Neutrophil (primary cell): ENCODE results near the gene TSPAN15.

Source experiments
- H3K27ac ChIP-seq: fragments of 200-600 bp; sonication (generic); 2 replicates; pipeline ENCODE4 v1.5.1; 2016; ENCODE audit warnings: mild to moderate bottlenecking, moderate library complexity
- H3K27me3 ChIP-seq: fragments of 200-600 bp; sonication (generic); 2 replicates; pipeline ENCODE4 v1.6.0; 2016; ENCODE audit warnings: mild to moderate bottlenecking
- H3K36me3 ChIP-seq: fragments of 200-600 bp; sonication (generic); 2 replicates; pipeline ENCODE4 v1.5.1; 2017
- H3K4me1 ChIP-seq, 2 experiments: fragments of 200-600 bp in 1 of 2; sonication (generic) in 1 of 2; 1 replicate in 1 of 2; 2 replicates in 1 of 2; pipeline versions ENCODE4 v1.5.1 to v1.6.1; 2013 to 2016; ENCODE audit warnings: low read depth in 1 of 2, low read length in 1 of 2, mild to moderate bottlenecking in 1 of 2, moderate library complexity in 1 of 2; ENCODE audit not compliant: control insufficient read depth in 1 of 2, insufficient read depth in 1 of 2
- H3K4me3 ChIP-seq, 2 experiments: fragments of 200-600 bp in 1 of 2; sonication (generic) in 1 of 2; 1 replicate in 1 of 2; 2 replicates in 1 of 2; pipeline ENCODE4 v1.5.1; 2013 to 2016; ENCODE audit warnings: low read depth in 1 of 2, low read length in 1 of 2, mild to moderate bottlenecking in 1 of 2, moderate library complexity in 1 of 2
- H3K9me3 ChIP-seq: fragments of 200-600 bp; sonication (generic); 2 replicates; pipeline ENCODE4 v1.5.1; 2016
- TF ChIP-seq, protein P1 (sequence below): fragments of 200-600 bp; sonication (generic); IDR thresholded peaks from 2 replicates; pipeline ENCODE4 v1.5.1; 2016; ENCODE audit warnings: antibody characterized with exemption

TSPAN15 gene

DNA sequence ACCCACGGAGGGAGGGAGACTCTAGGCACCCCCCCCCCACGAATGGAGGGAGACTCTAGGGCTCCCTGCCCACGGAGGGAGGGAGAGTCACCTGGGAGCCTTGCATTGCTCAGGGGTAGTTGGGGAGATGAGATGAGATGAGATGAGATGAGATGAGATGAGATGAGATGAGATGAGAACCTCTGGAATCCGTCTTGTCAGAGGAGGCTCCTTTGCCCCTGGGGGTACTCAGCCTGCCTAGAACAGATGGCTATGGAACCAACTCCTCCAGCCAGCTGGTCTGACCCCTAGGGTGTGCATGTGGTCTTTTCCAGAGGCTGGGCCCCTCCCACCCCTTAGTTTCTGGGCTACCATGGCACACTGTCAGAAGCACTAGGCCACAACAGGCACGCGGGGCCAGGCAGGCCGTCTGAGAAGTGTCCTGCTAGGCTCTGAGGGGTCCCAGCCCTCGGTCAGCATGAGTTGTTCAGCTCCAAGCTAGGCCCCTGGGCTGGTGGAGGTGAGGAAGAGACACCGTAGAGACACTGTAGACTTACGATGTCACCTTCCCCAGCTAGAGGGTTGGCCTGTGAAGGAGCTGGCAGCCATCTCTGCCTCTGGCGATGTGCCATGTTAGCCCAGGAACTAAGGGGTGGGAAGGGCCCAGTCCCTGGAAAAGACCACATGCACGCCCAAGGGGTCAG, 8.8 kb downstream of the TSPAN15 start:
- TF ChIP-seq, protein P1, sequence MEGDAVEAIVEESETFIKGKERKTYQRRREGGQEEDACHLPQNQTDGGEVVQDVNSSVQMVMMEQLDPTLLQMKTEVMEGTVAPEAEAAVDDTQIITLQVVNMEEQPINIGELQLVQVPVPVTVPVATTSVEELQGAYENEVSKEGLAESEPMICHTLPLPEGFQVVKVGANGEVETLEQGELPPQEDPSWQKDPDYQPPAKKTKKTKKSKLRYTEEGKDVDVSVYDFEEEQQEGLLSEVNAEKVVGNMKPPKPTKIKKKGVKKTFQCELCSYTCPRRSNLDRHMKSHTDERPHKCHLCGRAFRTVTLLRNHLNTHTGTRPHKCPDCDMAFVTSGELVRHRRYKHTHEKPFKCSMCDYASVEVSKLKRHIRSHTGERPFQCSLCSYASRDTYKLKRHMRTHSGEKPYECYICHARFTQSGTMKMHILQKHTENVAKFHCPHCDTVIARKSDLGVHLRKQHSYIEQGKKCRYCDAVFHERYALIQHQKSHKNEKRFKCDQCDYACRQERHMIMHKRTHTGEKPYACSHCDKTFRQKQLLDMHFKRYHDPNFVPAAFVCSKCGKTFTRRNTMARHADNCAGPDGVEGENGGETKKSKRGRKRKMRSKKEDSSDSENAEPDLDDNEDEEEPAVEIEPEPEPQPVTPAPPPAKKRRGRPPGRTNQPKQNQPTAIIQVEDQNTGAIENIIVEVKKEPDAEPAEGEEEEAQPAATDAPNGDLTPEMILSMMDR = no peak
- no peaks in the 10 kb centered on the region for H3K27me3 ChIP-seq

DNA sequence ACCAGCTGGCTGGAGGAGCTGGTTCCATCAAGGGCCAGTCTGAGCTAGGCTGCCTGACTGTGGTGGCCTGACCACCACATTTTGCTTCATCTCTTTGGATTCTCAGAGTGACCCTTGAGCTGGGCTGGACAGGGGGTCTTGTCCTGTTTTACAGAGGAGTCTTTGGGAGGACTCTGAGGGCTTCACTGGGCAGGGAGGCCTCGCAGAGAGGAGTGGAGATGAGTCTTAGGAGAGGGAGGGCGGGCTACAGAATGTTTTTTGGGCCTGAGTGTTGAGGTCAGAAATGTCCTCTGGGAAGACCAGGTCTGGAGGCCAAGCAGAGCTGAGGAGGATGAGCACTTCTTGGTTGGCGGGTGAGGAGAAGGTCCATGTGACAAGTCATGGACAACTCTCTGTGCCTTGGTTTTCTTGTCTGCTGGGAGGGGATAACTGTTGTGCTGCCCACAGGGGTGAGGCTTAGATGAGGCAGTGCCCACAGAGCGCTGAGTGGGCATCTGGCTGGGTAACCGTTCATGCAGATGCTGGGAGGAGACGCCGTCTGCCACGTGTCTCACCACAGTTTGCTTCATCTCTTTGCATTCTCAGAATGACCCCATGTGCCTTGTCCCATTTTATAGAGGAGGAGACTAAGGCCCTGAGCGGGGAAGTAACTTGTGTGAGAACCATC, 9.4 kb downstream of the TSPAN15 start:
- Histone ChIP-seq H3K27ac (no peak overlapping the region), H3K9me3 (no peaks in the 10 kb centered on the region), H3K4me3 (no peak overlapping the region), H3K4me1 (peaks cover 13 to 19% of the 10 kb centered on the region in 2 experiments), H3K27me3 (no peaks in the 10 kb centered on the region), H3K36me3 (no peaks in the 10 kb centered on the region)
- TF ChIP-seq, protein P1 = no peak

More for the DNA sequence above, 8.8 kb downstream of the TSPAN15 start:
- H3K9me3 ChIP-seq = no peaks in the 10 kb centered on the region
- no peak overlapping the region for H3K4me3 ChIP-seq
- peaks cover 6 to 12% of the 10 kb centered on the region in 2 experiments for H3K4me1 ChIP-seq
- no peaks in the 10 kb centered on the region for H3K36me3 ChIP-seq
- no peak overlapping the region for H3K27ac ChIP-seq

DNA sequence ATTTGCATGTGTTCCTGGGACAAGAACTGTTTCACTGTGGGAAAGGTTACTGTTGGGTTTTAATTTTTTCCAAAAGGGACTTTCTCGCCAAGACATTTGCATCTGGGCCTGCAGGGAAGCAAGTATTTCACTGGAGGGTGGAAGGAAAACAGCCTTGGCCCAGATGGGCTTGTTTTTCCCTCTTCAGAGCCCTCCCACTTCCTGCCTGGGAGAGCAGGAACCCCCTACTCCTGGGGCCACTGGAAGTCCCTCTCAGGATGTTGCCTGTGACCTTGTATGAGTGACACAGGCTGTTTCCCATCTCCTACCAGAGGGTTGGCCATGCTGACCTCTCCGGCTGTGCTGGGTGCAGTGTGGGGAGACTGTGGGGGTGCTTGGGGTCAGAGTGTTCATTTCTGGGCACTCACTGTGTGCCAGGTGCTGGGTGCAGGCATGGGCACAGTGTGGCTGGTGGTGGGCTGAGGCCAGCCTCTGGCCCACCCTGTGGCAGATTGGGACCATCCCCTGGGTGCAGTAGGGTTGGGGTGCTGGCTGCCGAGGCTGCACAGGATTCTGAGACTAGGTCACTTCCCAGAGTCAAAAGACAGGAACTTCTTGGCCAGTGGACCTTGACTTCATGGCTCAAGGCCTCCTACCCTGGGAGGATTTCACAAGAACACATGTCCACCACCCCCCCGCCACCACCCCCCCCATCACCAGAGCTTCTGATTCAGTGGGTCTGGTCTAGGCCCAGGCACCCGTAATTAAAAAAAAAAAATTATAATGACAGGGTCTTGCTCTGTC, 10.2 kb downstream of the TSPAN15 start:
- Histone ChIP-seq H3K27me3 (no peaks in the 10 kb centered on the region), H3K27ac (no peak overlapping the region), H3K36me3 (no peaks in the 10 kb centered on the region), H3K4me1 (peaks cover 18 to 26% of the 10 kb centered on the region in 2 experiments), H3K4me3 (no peak overlapping the region), H3K9me3 (no peaks in the 10 kb centered on the region)
- TF ChIP-seq, protein P1 = no peak

DNA sequence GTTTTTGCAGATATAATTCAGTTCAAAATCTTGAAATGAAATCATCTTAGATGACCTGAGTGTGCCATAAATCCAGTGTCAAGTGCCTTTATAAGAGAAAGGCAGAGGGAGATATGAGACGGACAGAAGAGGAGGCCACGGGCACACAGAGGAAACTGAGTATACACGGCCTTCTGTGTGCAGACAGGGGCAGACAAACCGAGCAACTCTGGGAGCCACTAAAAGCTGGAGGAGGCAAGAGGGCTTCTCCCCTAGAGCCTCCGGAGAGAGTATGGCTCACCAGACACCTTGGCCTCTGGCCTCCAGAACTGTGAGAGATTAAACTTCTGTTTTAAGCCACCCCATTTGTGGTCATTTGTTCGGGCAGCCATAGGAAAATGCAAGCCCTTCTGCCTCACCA, 12.6 kb downstream of the TSPAN15 start:
- Histone ChIP-seq H3K27me3 (no peaks in the 10 kb centered on the region), H3K4me3 (no peak overlapping the region), H3K9me3 (no peaks in the 10 kb centered on the region), H3K36me3 (no peaks in the 10 kb centered on the region), H3K4me1 (peaks cover 26 to 34% of the 10 kb centered on the region in 2 experiments), H3K27ac (no peak overlapping the region)
- TF ChIP-seq, protein P1 = no peak

DNA sequence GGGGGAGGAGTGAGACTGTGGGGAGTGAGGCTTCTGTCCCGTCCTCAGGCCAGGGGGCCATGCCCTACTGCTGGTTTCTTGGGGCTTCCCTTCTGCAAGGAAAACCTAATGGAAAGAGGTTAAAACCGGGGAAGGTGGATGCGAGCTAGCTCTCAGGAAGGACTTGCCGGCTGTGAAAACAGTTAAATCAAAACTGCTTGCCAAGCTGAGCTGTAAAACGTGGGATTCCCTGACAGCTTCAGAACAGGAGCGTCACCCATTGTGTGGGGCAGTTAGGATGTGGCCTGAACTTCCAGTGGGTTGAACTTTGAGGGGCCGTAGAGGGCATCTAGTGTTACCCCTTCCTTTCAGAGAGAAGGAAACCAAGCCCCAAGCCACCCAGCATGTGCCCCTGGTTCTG, 13.1 kb downstream of the TSPAN15 start:
- Histone ChIP-seq H3K27ac (no peak overlapping the region), H3K4me1 (peaks cover 26 to 34% of the 10 kb centered on the region in 2 experiments), H3K36me3 (no peaks in the 10 kb centered on the region), H3K27me3 (no peaks in the 10 kb centered on the region), H3K9me3 (no peaks in the 10 kb centered on the region), H3K4me3 (no peak overlapping the region)
- TF ChIP-seq, protein P1 = no peak
